B cell (primary cell): ENCODE data around the gene ABR. TPM values are rescaled to one million over a fixed set of nuclear protein-coding genes. Genes with fewer than 3 reads are reported as not detected.

ENCODE experiments used
- ATAC-seq: fragments of 200-7000 bp; cut with Tn5 transposase; one replicate; pipeline ENCODE4 v1.10.0; 2021; ENCODE audit warnings: low read depth, mild to moderate bottlenecking, moderate number of reproducible peaks, moderate library complexity
- CTCF ChIA-PET: fragments of 350-600 bp; sonication (Branson Sonifier 250); formaldehyde crosslinking; loops from one replicate; lab custom pipeline; 2021; ENCODE audit warnings: antibody characterized with exemption, inconsistent platforms; lab: Charles Lee
- POLR2A ChIA-PET: fragments of 350-600 bp; sonication (Branson Sonifier 250); formaldehyde crosslinking; loops from one replicate; lab custom pipeline; 2021; ENCODE audit warnings: antibody characterized with exemption; lab: Charles Lee
- DNase-seq: peaks from one replicate; pipeline ENCODE4 v3.0.0; 2013
- H2AFZ ChIP-seq: 2 replicates; pipeline ENCODE4 v1.6.1; 2012; ENCODE audit warnings: mild to moderate bottlenecking, low read depth, low read length; ENCODE audit not compliant: insufficient read depth, poor library complexity, severe bottlenecking
- H3K27ac ChIP-seq, 2 donors: 1 replicate in 1 of 2; 2 replicates in 1 of 2; pipeline ENCODE4 v1.5.1; 2012 to 2013; ENCODE audit warnings: low read length in 2 of 2, mild to moderate bottlenecking in 2 of 2, moderate library complexity in 1 of 2
- H3K27me3 ChIP-seq, 4 experiments: fragments of 200-600 bp in 1 of 4; sonication (generic) in 1 of 4; replicated peaks in 1 of 4; 1 replicate in 2 of 4; 2 replicates in 2 of 4; pipeline versions ENCODE4 v1.6.1 to v1.7.0; 2013 to 2016; ENCODE audit warnings: low read length in 3 of 4, mild to moderate bottlenecking in 2 of 4, mixed read lengths in 1 of 4, moderate library complexity in 1 of 4; ENCODE audit not compliant: insufficient read depth in 4 of 4, control insufficient read depth in 3 of 4; ENCODE audit errors: control extremely low read depth in 1 of 4
- H3K36me3 ChIP-seq, 2 experiments: replicated peaks in 1 of 2; 1 replicate in 1 of 2; 2 replicates in 1 of 2; pipeline versions ENCODE4 v1.6.1 to v1.7.1; 2013; ENCODE audit warnings: low read length in 1 of 2; ENCODE audit not compliant: insufficient read depth in 2 of 2, control insufficient read depth in 1 of 2; ENCODE audit errors: control extremely low read depth in 1 of 2, extremely low read depth in 1 of 2
- H3K4me1 ChIP-seq, 2 donors: fragments of 200-600 bp in 1 of 2; sonication (generic) in 1 of 2; 1 replicate in 1 of 2; 2 replicates in 1 of 2; pipeline versions ENCODE4 v1.5.1 to v1.6.1; 2013 to 2017; ENCODE audit warnings: low read length in 2 of 2; ENCODE audit not compliant: control insufficient read depth in 2 of 2, insufficient read depth in 2 of 2
- H3K4me2 ChIP-seq: replicated peaks from 2 replicates; pipeline ENCODE3; 2012; ENCODE audit warnings: mild to moderate bottlenecking, low read depth, low read length; ENCODE audit not compliant: poor library complexity, severe bottlenecking
- H3K4me3 ChIP-seq, 5 experiments: fragments of 200-600 bp in 1 of 5; sonication (generic) in 1 of 5; 1 replicate in 3 of 5; 2 replicates in 2 of 5; pipeline versions ENCODE4 v1.5.1 to v1.7.0; 2011 to 2016; ENCODE audit warnings: low read length in 4 of 5, mild to moderate bottlenecking in 4 of 5, low read depth in 2 of 5, control low read depth in 1 of 5, moderate library complexity in 1 of 5; ENCODE audit not compliant: insufficient read depth in 1 of 5; ENCODE audit errors: control extremely low read depth in 1 of 5, extremely low read depth in 1 of 5
- H3K79me2 ChIP-seq: fragments of 200-600 bp; sonication (generic); one replicate; pipeline ENCODE4 v1.6.0; 2016; ENCODE audit warnings: low read length; ENCODE audit not compliant: control insufficient read depth, insufficient read depth
- H3K9ac ChIP-seq: fragments of 200-600 bp; sonication (generic); 2 replicates; pipeline ENCODE4 v1.6.1; 2017; ENCODE audit warnings: mild to moderate bottlenecking, low read length, moderate library complexity
- H3K9me3 ChIP-seq, 3 donors: one replicate each; pipeline versions ENCODE4 v1.6.1 to v1.7.1; 2013; ENCODE audit warnings: low read length in 2 of 3; ENCODE audit not compliant: control insufficient read depth in 2 of 3, insufficient read depth in 1 of 3; ENCODE audit errors: control extremely low read depth in 1 of 3
- H4K20me1 ChIP-seq: 2 replicates; pipeline ENCODE4 v1.6.0; 2012; ENCODE audit warnings: mild to moderate bottlenecking, low read length; ENCODE audit not compliant: insufficient read depth, control insufficient read depth, poor library complexity, severe bottlenecking
- H3K27ac Mint-ChIP-seq: one replicate; pipeline ENCODE4 v1.8.0; 2021; ENCODE audit warnings: mixed read lengths
- H3K27me3 Mint-ChIP-seq: one replicate; pipeline ENCODE4 v1.8.0; 2021; ENCODE audit warnings: mixed read lengths
- H3K4me1 Mint-ChIP-seq: one replicate; pipeline ENCODE4 v1.8.0; 2021; ENCODE audit warnings: mixed read lengths
- H3K4me3 Mint-ChIP-seq: one replicate; pipeline ENCODE4 v1.8.0; 2021; ENCODE audit warnings: mixed read lengths
- H3K9me3 Mint-ChIP-seq: one replicate; pipeline ENCODE4 v1.8.0; 2022; ENCODE audit warnings: mixed read lengths; ENCODE audit not compliant: insufficient read depth
- EZH2 ChIP-seq: IDR thresholded peaks from 2 replicates; pipeline ENCODE4 v1.6.1; 2012; ENCODE audit warnings: borderline replicate concordance, low read depth, mild to moderate bottlenecking, moderate library complexity, low read length; ENCODE audit not compliant: insufficient read depth, poor library complexity, severe bottlenecking
- WGBS: methylation state at CpG from one replicate; pipeline ENCODE4 v1.1.5; 2013; ENCODE audit warnings: missing lambda C conversion rate; ENCODE audit not compliant: insufficient coverage; 5-methylcytosine and 5-hydroxymethylcytosine counted together
- intact Hi-C: fragments of 100-400 bp; cut with micrococcal nuclease; formaldehyde crosslinking; loops from one replicate; pipeline ENCODE4 v1.10.0; 2022
- polyA plus RNA-seq: library from polyadenylated mRNA; depleted of rRNA; stranded (reverse); fragments of >200 nt; gene quantifications from 2 replicates; pipeline ENCODE4 v1.2.3, GENCODE V29; 2012
- total RNA-seq, 2 donors: library from RNA; stranded (reverse); fragments of 120-200 nt in 1 of 2; gene quantifications; 1 replicate in 1 of 2; 2 replicates in 1 of 2; pipeline versions ENCODE4 v1.2.3 to v1.2.4, GENCODE V29; 2013 to 2022
- TF ChIP-seq, protein P1 (sequence below): fragments of 200-600 bp; IDR thresholded peaks from one replicate; pipeline ENCODE4 v1.8.0; 2022; ENCODE audit warnings: antibody characterized with exemption, mild to moderate bottlenecking

Gene ABR
- total and polyA plus RNA-seq, 2 donors (not counting 1 experiment from before 2014, with no cell fraction given) = 79.8 to 262 TPM

GRCh38 chr17:1186923-1187771, 7.4 kb upstream of the ABR start:
- CTCF ChIA-PET = interaction anchor here (0.7 to 11.2 kb wide), 23 partner anchors 9 to 146 kb away, joined by 3 to 138 read pairs (median 4); no protein-coding TSS in a partner anchor
- Histone ChIP-seq H3K27me3 (peaks cover 0 to under 1% (median 0%) of the 10 kb centered on the region in 4 experiments), H3K36me3 (no peaks in the 10 kb centered on the region), H3K4me2 (peak overlapping the region; percentile 19), H3K79me2 (peaks cover 63% of the 10 kb centered on the region), H3K9ac (no peak overlapping the region), H3K4me3 (no peak overlapping the region), H3K27ac (no peak overlapping the region), H3K9me3 (no peaks in the 10 kb centered on the region), H3K4me1 (peaks cover 42 to 49% of the 10 kb centered on the region in 2 donors), H4K20me1 (peaks cover 92% of the 10 kb centered on the region), H2AFZ (no peak overlapping the region)
- Mint-ChIP-seq H3K27me3 (no peaks in the 10 kb centered on the region), H3K4me1 (peaks cover 54% of the 10 kb centered on the region), H3K27ac (peak overlapping the region; percentile 21), H3K4me3 (peak overlapping the region; percentile 59), H3K9me3 (no peaks in the 10 kb centered on the region)
- WGBS = 60% methylated on average over 29 of the region's 34 CpGs
- DNase-seq (peak; percentile 82), ATAC-seq (peak; percentile 72)
- POLR2A ChIA-PET = no interaction called here
- TF ChIP-seq, protein P1, sequence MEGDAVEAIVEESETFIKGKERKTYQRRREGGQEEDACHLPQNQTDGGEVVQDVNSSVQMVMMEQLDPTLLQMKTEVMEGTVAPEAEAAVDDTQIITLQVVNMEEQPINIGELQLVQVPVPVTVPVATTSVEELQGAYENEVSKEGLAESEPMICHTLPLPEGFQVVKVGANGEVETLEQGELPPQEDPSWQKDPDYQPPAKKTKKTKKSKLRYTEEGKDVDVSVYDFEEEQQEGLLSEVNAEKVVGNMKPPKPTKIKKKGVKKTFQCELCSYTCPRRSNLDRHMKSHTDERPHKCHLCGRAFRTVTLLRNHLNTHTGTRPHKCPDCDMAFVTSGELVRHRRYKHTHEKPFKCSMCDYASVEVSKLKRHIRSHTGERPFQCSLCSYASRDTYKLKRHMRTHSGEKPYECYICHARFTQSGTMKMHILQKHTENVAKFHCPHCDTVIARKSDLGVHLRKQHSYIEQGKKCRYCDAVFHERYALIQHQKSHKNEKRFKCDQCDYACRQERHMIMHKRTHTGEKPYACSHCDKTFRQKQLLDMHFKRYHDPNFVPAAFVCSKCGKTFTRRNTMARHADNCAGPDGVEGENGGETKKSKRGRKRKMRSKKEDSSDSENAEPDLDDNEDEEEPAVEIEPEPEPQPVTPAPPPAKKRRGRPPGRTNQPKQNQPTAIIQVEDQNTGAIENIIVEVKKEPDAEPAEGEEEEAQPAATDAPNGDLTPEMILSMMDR = peak; percentile 97
- TF ChIP-seq EZH2 = no peak
- intact Hi-C loops = loop anchor here (1.0 to 5.0 kb wide), 3 partner anchors 11 to 1205 kb away; no protein-coding TSS in a partner anchor
